ENCODE results near the gene R3HDM4. TPM values are rescaled to one million over a fixed set of nuclear protein-coding genes. Genes with fewer than 3 reads are reported as not detected.

R3HDM4 gene
- total and polyA plus RNA-seq, 9 of the 15 experiments (the other 6 are each of a cell fraction or from before 2014, with no cell fraction given) = 3.2 to 154 (median 59.0) TPM

- TF ChIP-seq ZNF740 (CRISPR knock-in tag; IDR thresholded peaks at IDR 0.05) = peak; percentile 39; the same call in 1 of the 2 replicates
- TF ChIP-seq ZNF740 (tag; IDR thresholded peaks at IDR 0.05) = no peak
- no peak for TF ChIP-seq DIDO1 (tag; IDR thresholded peaks at IDR 0.05; ENCODE audit: low read depth)
- TF ChIP-seq ZNF717 (CRISPR knock-in tag; IDR thresholded peaks at IDR 0.05) = no peak
- TF ChIP-seq MCM7 (IDR thresholded peaks at IDR 0.05) = no peak
- TF ChIP-seq RFX1 (IDR thresholded peaks at IDR 0.05) = no peak
- peak; percentile 3 for TF ChIP-seq C11orf30 (IDR thresholded peaks at IDR 0.05; ENCODE audit: low read depth)
- TF ChIP-seq NFIC (IDR thresholded peaks at IDR 0.05) = peak; percentile 63; the same call in 1 of the 2 replicates
- TF ChIP-seq RBBP5 (IDR thresholded peaks at IDR 0.05; ENCODE audit: borderline replicate concordance, insufficient read depth, low read length, poor library complexity, severe bottlenecking) = peak; percentile 90
- no peak for TF ChIP-seq CHD1 (IDR thresholded peaks at IDR 0.05; ENCODE audit: low read length)
- TF ChIP-seq MYC (IDR thresholded peaks at IDR 0.05; ENCODE audit: low read depth, low read length) = peak; percentile 32; the same call in 1 of the 2 replicates
- TF ChIP-seq MYC (CRISPR knock-in tag; IDR thresholded peaks at IDR 0.05; ENCODE audit: borderline replicate concordance, low read depth) = no peak
- no peak for TF ChIP-seq ATF3 (IDR thresholded peaks at IDR 0.05)
- TF ChIP-seq ATF3 (CRISPR knock-in tag; conservative IDR thresholded peaks at IDR 0.05) = 0 out of 2 replicates have a peak, but pooled peaks have one; percentile 70
- TF ChIP-seq HCFC1 (IDR thresholded peaks at IDR 0.05; ENCODE audit: low read depth, low read length) = 0 out of 2 replicates have a peak, but pooled peaks have one; percentile 43
- no peak for TF ChIP-seq ZKSCAN1 (IDR thresholded peaks at IDR 0.05; ENCODE audit: low read depth, low read length)
- TF ChIP-seq ZNF347 (CRISPR knock-in tag; IDR thresholded peaks at IDR 0.05; ENCODE audit: low read depth) = no peak
- TF ChIP-seq, protein P1, sequence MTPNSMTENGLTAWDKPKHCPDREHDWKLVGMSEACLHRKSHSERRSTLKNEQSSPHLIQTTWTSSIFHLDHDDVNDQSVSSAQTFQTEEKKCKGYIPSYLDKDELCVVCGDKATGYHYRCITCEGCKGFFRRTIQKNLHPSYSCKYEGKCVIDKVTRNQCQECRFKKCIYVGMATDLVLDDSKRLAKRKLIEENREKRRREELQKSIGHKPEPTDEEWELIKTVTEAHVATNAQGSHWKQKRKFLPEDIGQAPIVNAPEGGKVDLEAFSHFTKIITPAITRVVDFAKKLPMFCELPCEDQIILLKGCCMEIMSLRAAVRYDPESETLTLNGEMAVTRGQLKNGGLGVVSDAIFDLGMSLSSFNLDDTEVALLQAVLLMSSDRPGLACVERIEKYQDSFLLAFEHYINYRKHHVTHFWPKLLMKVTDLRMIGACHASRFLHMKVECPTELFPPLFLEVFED (CRISPR knock-in tag; conservative IDR thresholded peaks at IDR 0.05) = 0 out of 2 replicates have a peak, but pooled peaks have one; percentile 3
- TF ChIP-seq TSHZ1 (CRISPR knock-in tag; IDR thresholded peaks at IDR 0.05) = no peak
- no peak for TF ChIP-seq TFAM (CRISPR knock-in tag; conservative IDR thresholded peaks at IDR 0.05)
- no peak for TF ChIP-seq ZFP30 (CRISPR knock-in tag; IDR thresholded peaks at IDR 0.05; ENCODE audit: borderline replicate concordance)
- TF ChIP-seq SAFB (IDR thresholded peaks at IDR 0.05; ENCODE audit: borderline replicate concordance, low read depth, low read length) = 0 out of 2 replicates have a peak, but pooled peaks have one; percentile 46
Observed at GRCh38 chr19:892894-893689, 19.9 kb downstream of the R3HDM4 start, which contains the start of the genes MED16 and RNU6-9 (continued).

Measured in K562 (cell line).